Glutamatergic neuron (in vitro differentiated cells): ENCODE data around the gene SMAGP. TPM values are rescaled to one million over a fixed set of nuclear protein-coding genes. Genes with fewer than 3 reads are reported as not detected.
"Not testable (repeated sequence)": the region's sequence is repeated elsewhere in the genome, so short reads cannot be mapped to it uniquely, and the experiment has no call there.

Source experiments
- DNase-seq: peaks from one replicate; pipeline ENCODE4 v3.0.0; 2022
- H3K27ac Mint-ChIP-seq: one replicate; pipeline ENCODE4 v1.8.0; 2020; ENCODE audit warnings: mild to moderate bottlenecking, mixed read lengths, inconsistent platforms; ENCODE audit not compliant: unreplicated experiment
- H3K27me3 Mint-ChIP-seq: one replicate; pipeline ENCODE4 v1.8.0; 2020; ENCODE audit warnings: mild to moderate bottlenecking, moderate library complexity, mixed read lengths, inconsistent platforms; ENCODE audit not compliant: unreplicated experiment
- H3K36me3 Mint-ChIP-seq: one replicate; pipeline ENCODE4 v1.8.0; 2020; ENCODE audit warnings: mild to moderate bottlenecking, mixed read lengths, inconsistent platforms; ENCODE audit not compliant: unreplicated experiment
- H3K4me1 Mint-ChIP-seq: one replicate; pipeline ENCODE4 v1.8.0; 2020; ENCODE audit warnings: mild to moderate bottlenecking, low read depth, mixed read lengths, inconsistent platforms; ENCODE audit not compliant: unreplicated experiment
- H3K4me3 Mint-ChIP-seq: one replicate; pipeline ENCODE4 v1.8.0; 2020; ENCODE audit warnings: mild to moderate bottlenecking, mixed read lengths, inconsistent platforms; ENCODE audit not compliant: unreplicated experiment
- H3K9me3 Mint-ChIP-seq: one replicate; pipeline ENCODE4 v1.8.0; 2020; ENCODE audit warnings: mild to moderate bottlenecking, moderate library complexity, mixed read lengths, inconsistent platforms; ENCODE audit not compliant: unreplicated experiment
- CTCF ChIP-seq: fragments of 200-600 bp; sonication (generic); IDR thresholded peaks from one replicate; pipeline ENCODE4 v1.5.0; 2021; ENCODE audit not compliant: partially characterized antibody, unreplicated experiment
- long read RNA-seq: library from polyadenylated mRNA; unstranded; transcript quantifications from one replicate; pipeline ENCODE4 v2.0.0, GENCODE V29; 2020; ENCODE audit not compliant: unreplicated experiment
- total RNA-seq: library from RNA; stranded (reverse); fragmentation: NEBNext Ultra II Directional; extraction: Animal tissue kit (Norgen Biotek cat#: 25700); gene quantifications from one replicate; pipeline ENCODE4 v1.2.1, GENCODE V29; 2021; ENCODE audit not compliant: unreplicated experiment

Gene SMAGP
- total RNA-seq = not detected
- long read RNA-seq, partial matches to known transcripts = 0 of 1 reads
- long read RNA-seq, other reads (novel, unspliced or antisense) = 0 of 1 reads

GRCh38 chr12:51270067-51270950 is at the start of gene SMAGP:
SMAGP (minus strand) TSS chr12:51270415; CDS start chr12:51269278, 1,137 bp downstream.
- Mint-ChIP-seq H3K4me3 (peak within 1 kb of the TSS; percentile 90), H3K4me1 (peaks cover 4% of the 10 kb centered on the region), H3K9me3 (peaks cover 4% of the 10 kb centered on the region), H3K27ac (no peak within 1 kb of the TSS), H3K36me3 (no peaks in the 10 kb centered on the region), H3K27me3 (peaks cover 20% of the 10 kb centered on the region)
- TF ChIP-seq CTCF = no peak
- DNase-seq = peak; percentile 69

GRCh38 chr12:51318846-51319599 is 48.8 kb upstream of the SMAGP start:
- Mint-ChIP-seq H3K27ac (no peak overlapping the region), H3K27me3 (no peaks in the 10 kb centered on the region), H3K4me1 (no peaks in the 10 kb centered on the region), H3K36me3 (no peaks in the 10 kb centered on the region), H3K9me3 (peaks cover 1% of the 10 kb centered on the region), H3K4me3 (no peak overlapping the region)
- DNase-seq = no peak
- no peak for TF ChIP-seq CTCF

GRCh38 chr12:51318057-51318806 is 48.0 kb upstream of the SMAGP start:
- not testable (repeated sequence) for H3K36me3 Mint-ChIP-seq, H3K4me1 Mint-ChIP-seq, DNase-seq, H3K4me3 Mint-ChIP-seq, H3K27me3 Mint-ChIP-seq, H3K27ac Mint-ChIP-seq, H3K9me3 Mint-ChIP-seq

GRCh38 chr12:51311389-51311788 is 41.2 kb upstream of the SMAGP start:
- no peaks in the 10 kb centered on the region for H3K4me1 Mint-ChIP-seq
- no peak for TF ChIP-seq CTCF
- no peaks in the 10 kb centered on the region for H3K27me3 Mint-ChIP-seq
- H3K36me3 Mint-ChIP-seq = no peaks in the 10 kb centered on the region
- H3K27ac Mint-ChIP-seq = no peak overlapping the region
- peaks cover 1% of the 10 kb centered on the region for H3K9me3 Mint-ChIP-seq
- no peak for DNase-seq
- no peak overlapping the region for H3K4me3 Mint-ChIP-seq
